Measurements from ENCODE around the gene LIPI.

LIPI gene

GRCh38 chr21:14124266-14124665 lies 86.5 kb downstream of the LIPI start:
- Histone ChIP-seq H3K9ac (ENCODE audit: low read length) (peak overlapping the region; percentile 9; the same call in 1 of the 2 replicates), H3K9me3 (ENCODE audit: low read length) (no peaks in the 10 kb centered on the region), H3K4me1 (ENCODE audit: insufficient read depth, low read length, severe bottlenecking) (peaks cover 49% of the 10 kb centered on the region), H3K27ac (ENCODE audit: low read depth, low read length, poor library complexity, severe bottlenecking) (peak overlapping the region; percentile 45), H3K9me2 (ENCODE audit: low read depth, low read length) (no peaks in the 10 kb centered on the region), H2AFZ (ENCODE audit: low read length) (no peak overlapping the region), H3K36me3 (ENCODE audit: insufficient read depth, low read length) (no peaks in the 10 kb centered on the region), H3K4me2 (ENCODE audit: low read length) (peak overlapping the region; percentile 40; the same call in 1 of the 2 replicates), H3K4me3 (ENCODE audit: low read depth, low read length, poor library complexity, severe bottlenecking) (peak overlapping the region; percentile 12), H4K20me1 (ENCODE audit: insufficient read depth, low read length) (no peaks in the 10 kb centered on the region), H3F3A (ENCODE audit: insufficient read depth, low read length) (no peaks in the 10 kb centered on the region), H3K27me3 (ENCODE audit: insufficient read depth, low read length) (no peaks in the 10 kb centered on the region), H3K79me2 (ENCODE audit: insufficient read depth, low read length) (no peaks in the 10 kb centered on the region)
- no peak for TF ChIP-seq EZH2 (IDR thresholded peaks at IDR 0.05; ENCODE audit: borderline replicate concordance, low read length)
- TF ChIP-seq, protein P1, sequence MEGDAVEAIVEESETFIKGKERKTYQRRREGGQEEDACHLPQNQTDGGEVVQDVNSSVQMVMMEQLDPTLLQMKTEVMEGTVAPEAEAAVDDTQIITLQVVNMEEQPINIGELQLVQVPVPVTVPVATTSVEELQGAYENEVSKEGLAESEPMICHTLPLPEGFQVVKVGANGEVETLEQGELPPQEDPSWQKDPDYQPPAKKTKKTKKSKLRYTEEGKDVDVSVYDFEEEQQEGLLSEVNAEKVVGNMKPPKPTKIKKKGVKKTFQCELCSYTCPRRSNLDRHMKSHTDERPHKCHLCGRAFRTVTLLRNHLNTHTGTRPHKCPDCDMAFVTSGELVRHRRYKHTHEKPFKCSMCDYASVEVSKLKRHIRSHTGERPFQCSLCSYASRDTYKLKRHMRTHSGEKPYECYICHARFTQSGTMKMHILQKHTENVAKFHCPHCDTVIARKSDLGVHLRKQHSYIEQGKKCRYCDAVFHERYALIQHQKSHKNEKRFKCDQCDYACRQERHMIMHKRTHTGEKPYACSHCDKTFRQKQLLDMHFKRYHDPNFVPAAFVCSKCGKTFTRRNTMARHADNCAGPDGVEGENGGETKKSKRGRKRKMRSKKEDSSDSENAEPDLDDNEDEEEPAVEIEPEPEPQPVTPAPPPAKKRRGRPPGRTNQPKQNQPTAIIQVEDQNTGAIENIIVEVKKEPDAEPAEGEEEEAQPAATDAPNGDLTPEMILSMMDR (IDR thresholded peaks at IDR 0.05; ENCODE audit: low read length), result no peak

DNA sequence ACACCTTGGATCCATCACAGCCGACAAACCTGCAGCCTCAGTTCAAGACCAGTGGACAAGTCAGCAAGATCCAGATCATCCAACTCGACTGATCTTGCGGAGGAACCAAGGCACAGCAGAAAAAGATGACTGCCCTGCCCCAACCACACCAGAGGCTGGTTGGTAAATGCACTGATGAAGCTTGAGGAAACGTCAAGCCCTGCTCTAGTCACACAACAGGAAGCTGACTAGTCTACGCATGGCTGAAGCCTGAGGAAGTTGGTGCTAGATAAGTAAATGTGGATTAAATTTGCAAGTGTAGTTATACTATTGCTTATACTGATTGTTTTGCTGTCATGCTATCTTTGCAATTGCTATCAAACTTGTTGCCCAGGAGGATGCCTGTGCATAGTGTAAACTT lies 89.0 kb downstream of the LIPI start:
- no peaks in the 10 kb centered on the region for H4K20me1 ChIP-seq (ENCODE audit: insufficient read depth, low read length)
- H3K9me3 ChIP-seq (ENCODE audit: low read length), result no peaks in the 10 kb centered on the region
- H3K4me2 ChIP-seq (ENCODE audit: low read length), result peak overlapping the region; percentile 48
- H3F3A ChIP-seq (ENCODE audit: insufficient read depth, low read length), result no peaks in the 10 kb centered on the region
- peaks cover 49% of the 10 kb centered on the region for H3K4me1 ChIP-seq (ENCODE audit: insufficient read depth, low read length, severe bottlenecking)
- no peak for TF ChIP-seq EZH2 (IDR thresholded peaks at IDR 0.05; ENCODE audit: borderline replicate concordance, low read length)
- TF ChIP-seq, protein P1 (IDR thresholded peaks at IDR 0.05; ENCODE audit: low read length), result no peak
- H3K27ac ChIP-seq (ENCODE audit: low read depth, low read length, poor library complexity, severe bottlenecking), result peak overlapping the region; percentile 75
- H3K79me2 ChIP-seq (ENCODE audit: insufficient read depth, low read length), result no peaks in the 10 kb centered on the region
- no peak overlapping the region for H2AFZ ChIP-seq (ENCODE audit: low read length)
- H3K9ac ChIP-seq (ENCODE audit: low read length), result peak overlapping the region; percentile 19; the same call in 1 of the 2 replicates
- H3K27me3 ChIP-seq (ENCODE audit: insufficient read depth, low read length), result no peaks in the 10 kb centered on the region
- peak overlapping the region; percentile 40 for H3K4me3 ChIP-seq (ENCODE audit: low read depth, low read length, poor library complexity, severe bottlenecking)
- no peaks in the 10 kb centered on the region for H3K36me3 ChIP-seq (ENCODE audit: insufficient read depth, low read length)
- H3K9me2 ChIP-seq (ENCODE audit: low read depth, low read length), result no peaks in the 10 kb centered on the region

DNA sequence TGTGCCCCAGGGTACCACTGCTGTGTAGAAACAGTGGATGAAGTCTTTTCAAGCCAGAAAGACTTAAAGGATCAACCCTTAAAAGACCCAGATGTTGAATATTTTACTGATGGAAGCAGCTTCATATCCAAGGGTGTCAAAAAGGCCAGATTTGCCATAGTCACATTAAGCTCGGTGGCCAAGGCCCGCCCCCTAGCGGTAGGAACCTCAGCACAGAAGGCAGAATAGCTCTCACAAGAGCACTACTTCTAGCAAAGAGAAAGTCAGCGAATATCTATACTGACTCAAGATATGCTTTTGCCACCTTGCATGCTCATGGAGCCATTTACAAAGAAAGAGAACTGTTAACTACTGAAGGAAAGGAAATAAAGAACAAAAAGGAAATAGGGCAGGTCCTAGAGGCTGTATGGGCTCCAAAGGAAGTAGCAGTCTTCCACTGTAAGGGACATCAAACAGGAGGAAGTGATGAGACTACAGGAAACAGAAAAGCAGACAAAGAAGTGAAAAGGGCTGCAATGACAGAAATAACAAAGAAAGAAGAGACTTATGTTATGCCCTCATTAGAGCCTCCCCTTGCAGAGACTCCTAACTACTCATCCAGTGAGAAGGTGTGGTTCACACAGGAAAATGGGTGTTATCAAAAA lies 90.5 kb downstream of the LIPI start:
- H3K4me1 ChIP-seq (ENCODE audit: insufficient read depth, low read length, severe bottlenecking), result peaks cover 45% of the 10 kb centered on the region
- H3F3A ChIP-seq (ENCODE audit: insufficient read depth, low read length), result no peaks in the 10 kb centered on the region
- peak overlapping the region; percentile 20 for H3K4me3 ChIP-seq (ENCODE audit: low read depth, low read length, poor library complexity, severe bottlenecking)
- no peaks in the 10 kb centered on the region for H3K79me2 ChIP-seq (ENCODE audit: insufficient read depth, low read length)
- TF ChIP-seq, protein P1 (IDR thresholded peaks at IDR 0.05; ENCODE audit: low read length), result peak; percentile 98
- no peak for TF ChIP-seq EZH2 (IDR thresholded peaks at IDR 0.05; ENCODE audit: borderline replicate concordance, low read length)
- no peaks in the 10 kb centered on the region for H3K27me3 ChIP-seq (ENCODE audit: insufficient read depth, low read length)
- H3K9ac ChIP-seq (ENCODE audit: low read length), result peak overlapping the region; percentile 7; the same call in 1 of the 2 replicates
- H3K4me2 ChIP-seq (ENCODE audit: low read length), result peak overlapping the region; percentile 55; the same call in 1 of the 2 replicates
- no peaks in the 10 kb centered on the region for H4K20me1 ChIP-seq (ENCODE audit: insufficient read depth, low read length)
- no peaks in the 10 kb centered on the region for H3K9me2 ChIP-seq (ENCODE audit: low read depth, low read length)
- H3K27ac ChIP-seq (ENCODE audit: low read depth, low read length, poor library complexity, severe bottlenecking), result peak overlapping the region; percentile 75
- no peaks in the 10 kb centered on the region for H3K9me3 ChIP-seq (ENCODE audit: low read length)
- H2AFZ ChIP-seq (ENCODE audit: low read length), result 0 out of 2 replicates have a peak overlapping the region, but pooled peaks have one; percentile 22
- H3K36me3 ChIP-seq (ENCODE audit: insufficient read depth, low read length), result no peaks in the 10 kb centered on the region

Measured in OCI-LY1 (cell line).